BLaER1 (cell line): ENCODE data around the gene CH25H.

Experiments
- H3K27ac ChIP-seq: shearing (Covaris generic); formaldehyde crosslinking; 2 replicates; pipeline ENCODE4 v1.8.1; 2022
- H3K27me3 ChIP-seq: shearing (Covaris generic); formaldehyde crosslinking; 2 replicates; pipeline ENCODE4 v1.8.1; 2022
- H3K36me3 ChIP-seq: shearing (Covaris generic); formaldehyde crosslinking; 2 replicates; pipeline ENCODE4 v1.8.1; 2022
- H3K4me1 ChIP-seq: shearing (Covaris generic); formaldehyde crosslinking; 2 replicates; pipeline ENCODE4 v1.8.1; 2022
- H3K4me2 ChIP-seq: shearing (Covaris generic); formaldehyde crosslinking; 2 replicates; pipeline ENCODE4 v1.8.1; 2022
- H3K4me3 ChIP-seq: shearing (Covaris generic); formaldehyde crosslinking; 2 replicates; pipeline ENCODE4 v1.8.1; 2022
- H3K9ac ChIP-seq: shearing (Covaris generic); formaldehyde crosslinking; 2 replicates; pipeline ENCODE4 v1.8.1; 2022
- H3K9me3 ChIP-seq: shearing (Covaris generic); formaldehyde crosslinking; 2 replicates; pipeline ENCODE4 v1.8.1; 2022
- H4K20me1 ChIP-seq: shearing (Covaris generic); formaldehyde crosslinking; 2 replicates; pipeline ENCODE4 v1.8.1; 2022
- Cebpa-rat ChIP-seq: shearing (Covaris generic); IDR thresholded peaks from 2 replicates; pipeline ENCODE4 v1.8.1; 2022

The CH25H gene

DNA sequence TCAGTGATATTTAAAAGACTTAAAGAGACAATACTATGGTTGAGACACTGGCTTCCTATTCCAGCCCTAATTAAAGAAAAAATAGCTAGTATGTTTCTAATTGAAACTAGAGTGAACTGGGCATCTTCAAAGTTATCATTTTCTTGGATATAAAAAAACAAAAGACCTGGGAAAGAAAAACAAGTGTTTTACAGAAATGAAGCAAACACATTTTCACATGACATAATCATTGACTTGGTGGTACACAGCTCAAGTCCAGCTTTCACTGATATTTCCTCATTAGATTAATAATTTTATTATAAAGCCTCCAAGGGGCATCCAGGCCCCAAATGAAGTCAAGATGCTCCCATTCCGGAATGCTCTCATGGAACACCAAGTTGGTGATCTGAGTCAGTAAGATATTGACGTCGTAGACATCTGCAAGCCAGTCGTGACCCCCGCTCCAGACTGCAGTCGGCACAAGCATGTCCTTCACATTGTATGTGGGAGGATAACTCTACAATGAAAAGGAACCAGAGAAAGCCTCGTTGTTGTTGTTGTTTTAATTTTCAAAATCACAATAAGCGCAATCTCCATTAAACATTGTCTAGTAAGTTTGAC, 7.5 kb upstream of the CH25H start:
- Histone ChIP-seq H3K36me3 (peaks cover 9% of the 10 kb centered on the region), H3K27me3 (no peaks in the 10 kb centered on the region), H4K20me1 (no peaks in the 10 kb centered on the region), H3K9ac (no peak overlapping the region), H3K4me3 (no peak overlapping the region), H3K4me2 (no peak overlapping the region), H3K9me3 (no peaks in the 10 kb centered on the region), H3K4me1 (peaks cover 15% of the 10 kb centered on the region), H3K27ac (no peak overlapping the region)
- TF ChIP-seq Cebpa-rat = no peak

DNA sequence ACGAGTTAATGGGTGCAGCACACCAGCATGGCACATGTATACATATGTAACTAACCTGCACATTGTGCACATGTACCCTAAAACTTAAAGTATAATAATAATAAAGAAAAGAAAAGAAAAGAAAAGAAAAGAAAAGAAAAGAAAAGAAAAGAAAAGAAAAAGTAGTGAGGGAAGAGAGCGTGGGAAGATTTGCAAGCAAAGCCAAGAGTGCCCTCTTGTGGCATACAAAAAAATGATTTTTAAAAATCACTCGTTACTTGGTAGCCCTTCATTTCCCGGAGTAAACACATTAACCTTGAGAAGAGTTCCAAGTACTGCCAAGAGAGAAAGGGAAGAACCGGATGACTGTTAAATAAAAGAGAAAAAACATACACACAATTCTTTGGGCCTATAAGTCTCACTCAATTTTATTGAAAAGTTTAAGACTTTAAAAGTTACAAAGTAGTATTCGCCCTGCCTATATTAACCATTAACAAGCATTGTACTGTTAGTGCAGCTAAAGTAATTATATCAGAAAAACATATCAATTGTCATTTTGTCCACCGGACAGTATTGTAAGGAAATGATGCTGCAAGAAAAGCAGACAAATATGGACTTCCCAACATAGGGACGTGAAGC, 6.2 kb upstream of the CH25H start:
- Histone ChIP-seq H3K9ac (no peak overlapping the region), H3K4me3 (no peak overlapping the region), H4K20me1 (peaks cover 2% of the 10 kb centered on the region), H3K4me1 (peaks cover 28% of the 10 kb centered on the region), H3K4me2 (no peak overlapping the region), H3K27ac (no peak overlapping the region), H3K27me3 (peaks cover 5% of the 10 kb centered on the region), H3K36me3 (peaks cover 9% of the 10 kb centered on the region), H3K9me3 (no peaks in the 10 kb centered on the region)
- no peak for TF ChIP-seq Cebpa-rat

DNA sequence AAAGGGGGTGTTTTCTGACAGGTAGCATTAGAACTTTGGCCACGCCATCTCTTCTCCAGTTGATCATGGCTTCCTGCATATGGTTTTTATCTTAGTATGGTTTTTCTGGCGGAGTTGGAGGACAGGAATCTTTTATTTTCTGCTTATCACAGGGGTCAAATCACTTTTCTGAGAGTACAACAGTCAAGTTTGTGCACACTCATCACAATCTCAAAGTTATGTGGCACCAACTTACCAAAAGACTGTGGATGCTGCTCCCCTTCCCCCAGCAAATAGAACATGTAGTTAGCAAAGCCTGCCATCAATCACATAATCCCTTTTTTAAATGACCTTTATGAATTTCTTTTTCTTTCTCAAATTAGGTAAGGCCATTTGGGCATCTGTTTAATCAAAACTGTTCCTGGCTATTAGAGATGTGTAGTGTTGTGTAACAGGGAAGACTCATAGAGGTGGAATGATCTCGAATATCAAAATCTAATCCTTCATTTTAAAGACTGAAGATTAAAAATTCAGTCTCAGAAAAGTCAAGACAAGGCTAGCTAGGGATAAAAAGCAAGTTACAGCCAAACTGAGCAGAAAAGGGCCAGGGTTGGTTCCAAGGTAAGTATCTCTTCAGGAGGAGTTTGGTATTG, 3.8 kb upstream of the CH25H start:
- no peak overlapping the region for H3K4me2 ChIP-seq
- no peak overlapping the region for H3K27ac ChIP-seq
- peaks cover 29% of the 10 kb centered on the region for H3K27me3 ChIP-seq
- no peaks in the 10 kb centered on the region for H3K9me3 ChIP-seq
- H3K9ac ChIP-seq = no peak overlapping the region
- no peak for TF ChIP-seq Cebpa-rat
- peaks cover 23% of the 10 kb centered on the region for H4K20me1 ChIP-seq
- H3K4me1 ChIP-seq = peaks cover 43% of the 10 kb centered on the region
- peaks cover 9% of the 10 kb centered on the region for H3K36me3 ChIP-seq
- no peak overlapping the region for H3K4me3 ChIP-seq

DNA sequence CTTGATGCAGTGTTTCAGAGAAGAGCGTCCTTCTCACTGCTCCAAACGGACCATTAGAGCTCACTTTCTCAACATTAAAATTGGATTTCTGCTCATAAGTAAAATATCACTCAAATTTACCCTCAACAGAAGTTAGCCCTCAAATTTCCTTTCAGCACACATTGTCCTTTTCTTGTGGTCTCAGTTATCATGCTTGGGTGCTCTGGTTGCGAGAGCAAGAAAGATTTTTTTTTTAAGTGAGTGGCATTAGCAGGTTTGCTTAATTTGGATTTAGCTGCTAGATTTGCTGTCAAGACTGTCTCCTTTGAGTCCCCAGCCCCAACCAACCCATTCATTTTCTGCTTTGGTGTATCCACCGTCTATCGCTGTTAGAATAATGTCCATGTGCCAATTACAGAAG, 2.6 kb upstream of the CH25H start:
- H3K27ac ChIP-seq = no peak overlapping the region
- no peak overlapping the region for H3K4me3 ChIP-seq
- H3K9ac ChIP-seq = no peak overlapping the region
- no peaks in the 10 kb centered on the region for H3K36me3 ChIP-seq
- peak overlapping the region; percentile 74 for H3K4me2 ChIP-seq
- H3K9me3 ChIP-seq = no peaks in the 10 kb centered on the region
- H3K4me1 ChIP-seq = peaks cover 43% of the 10 kb centered on the region
- peaks cover 41% of the 10 kb centered on the region for H3K27me3 ChIP-seq
- TF ChIP-seq Cebpa-rat = no peak
- peaks cover 23% of the 10 kb centered on the region for H4K20me1 ChIP-seq

DNA sequence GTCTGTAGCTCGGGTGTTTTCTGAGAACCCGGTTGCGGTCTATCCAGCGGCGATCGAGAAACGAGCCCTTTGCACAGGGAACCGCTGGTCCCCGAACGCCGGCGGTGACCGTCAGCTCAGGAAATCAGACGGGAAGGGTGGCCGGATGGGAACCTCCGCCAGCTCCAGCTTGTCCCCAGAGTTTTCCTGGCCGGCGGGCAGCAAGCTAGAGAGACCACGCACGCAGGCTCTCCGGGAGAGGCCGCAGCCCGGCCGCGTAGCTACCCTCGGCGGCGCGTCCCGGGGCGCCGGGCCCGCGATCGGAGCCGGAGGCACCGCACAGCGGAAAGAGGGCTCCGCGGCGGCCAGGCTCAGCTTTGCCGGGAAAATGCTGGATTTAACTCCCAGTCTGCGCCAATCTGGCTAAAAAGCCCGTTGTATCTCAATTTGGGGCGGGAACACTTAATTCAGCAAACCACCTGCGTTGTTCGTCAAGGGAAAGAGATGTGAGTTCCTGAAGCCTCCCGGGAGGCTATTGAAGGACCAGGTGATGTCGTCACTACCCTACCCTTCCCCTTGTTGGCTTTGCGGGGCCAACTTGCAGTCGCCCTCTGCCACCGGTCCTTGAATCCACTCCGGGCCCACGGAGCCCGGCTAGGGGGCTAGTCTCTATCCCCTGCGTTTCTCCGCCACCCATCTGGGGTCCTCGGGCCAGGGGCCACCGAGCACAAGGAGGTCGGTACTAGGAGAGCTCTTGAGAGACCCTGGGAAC, 859 bp upstream of the CH25H start:
- no peaks in the 10 kb centered on the region for H3K9me3 ChIP-seq
- H3K4me1 ChIP-seq = peaks cover 43% of the 10 kb centered on the region
- 0 out of 2 replicates have a peak overlapping the region, but pooled peaks have one; percentile 52 for H3K9ac ChIP-seq
- no peaks in the 10 kb centered on the region for H3K36me3 ChIP-seq
- peak overlapping the region; percentile 64 for H3K4me3 ChIP-seq
- no peak overlapping the region for H3K27ac ChIP-seq
- peaks cover 45% of the 10 kb centered on the region for H3K27me3 ChIP-seq
- H4K20me1 ChIP-seq = peaks cover 23% of the 10 kb centered on the region
- peak overlapping the region; percentile 97 for H3K4me2 ChIP-seq
- TF ChIP-seq Cebpa-rat = no peak

DNA sequence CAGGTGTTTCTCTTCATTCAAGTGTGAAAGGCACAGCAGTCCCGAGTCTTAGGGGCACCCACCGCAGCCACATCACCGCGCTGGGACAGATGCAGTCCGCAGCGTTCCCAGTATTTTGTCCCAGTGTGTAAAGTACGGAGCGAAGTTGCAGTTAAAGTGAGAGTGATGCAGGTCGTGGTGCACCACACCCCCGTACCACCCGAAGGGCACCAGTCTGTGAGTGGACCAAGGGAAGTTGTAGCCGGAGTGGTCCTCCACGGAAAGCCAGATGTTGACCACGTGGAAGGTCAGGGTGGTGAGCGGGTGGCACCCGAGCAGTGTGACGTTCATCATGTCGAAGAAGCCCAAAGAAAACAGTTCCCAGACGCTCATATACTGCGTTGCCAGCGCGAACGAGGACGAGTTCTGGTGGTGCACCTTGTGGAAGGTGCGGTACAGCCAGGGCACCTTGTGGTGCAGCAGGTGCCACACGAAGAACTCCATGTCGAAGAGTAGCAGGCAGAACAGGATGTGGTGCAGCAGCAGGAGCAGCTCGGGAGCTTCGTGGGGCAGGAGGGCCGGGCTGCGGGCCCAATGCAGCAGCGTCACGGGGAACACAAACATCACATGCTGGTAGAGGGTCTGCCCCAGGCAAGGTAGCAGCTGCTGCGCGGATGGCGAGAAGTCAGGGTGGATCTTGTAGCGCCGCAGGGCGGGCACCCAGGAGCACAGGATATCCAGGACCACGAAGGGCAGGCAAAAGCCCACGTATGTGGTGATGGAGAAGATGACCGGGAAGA, 526 bp downstream of the CH25H start:
- Histone ChIP-seq H3K4me1 (peaks cover 43% of the 10 kb centered on the region), H3K4me2 (peak overlapping the region; percentile 97), H3K36me3 (no peaks in the 10 kb centered on the region), H3K9ac (no peak overlapping the region), H3K27me3 (peaks cover 45% of the 10 kb centered on the region), H3K4me3 (peak overlapping the region; percentile 64), H3K9me3 (no peaks in the 10 kb centered on the region), H4K20me1 (peaks cover 23% of the 10 kb centered on the region), H3K27ac (no peak overlapping the region)
- no peak for TF ChIP-seq Cebpa-rat

DNA sequence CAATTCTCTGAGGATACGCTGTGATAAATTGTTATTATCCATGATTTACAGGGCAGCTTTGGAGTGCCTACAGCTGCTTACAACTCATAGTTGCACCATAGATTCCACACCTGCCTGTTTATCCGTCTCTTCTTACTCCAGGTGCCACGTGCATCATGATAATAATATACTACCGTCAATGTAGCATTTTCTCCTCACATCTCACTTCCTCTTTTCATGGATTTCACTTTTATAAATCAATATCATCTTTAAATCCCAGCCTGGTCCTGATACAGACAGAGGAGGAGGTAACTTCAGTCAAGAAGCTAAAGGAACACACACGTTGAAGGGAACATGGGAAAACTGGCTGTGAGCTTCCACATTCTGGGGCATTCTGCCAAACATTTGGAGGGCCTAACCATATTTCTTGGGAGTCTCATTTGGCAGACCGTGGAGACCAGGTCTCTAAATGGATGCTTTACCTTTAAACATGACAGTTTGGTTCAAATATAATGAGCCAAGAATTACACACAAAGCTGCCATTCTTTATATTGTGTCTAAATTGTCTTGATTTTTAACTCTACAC, 2.4 kb downstream of the CH25H start:
- Histone ChIP-seq H3K4me2 (no peak overlapping the region), H3K27me3 (peaks cover 45% of the 10 kb centered on the region), H4K20me1 (peaks cover 23% of the 10 kb centered on the region), H3K9ac (no peak overlapping the region), H3K27ac (no peak overlapping the region), H3K9me3 (no peaks in the 10 kb centered on the region), H3K4me3 (no peak overlapping the region), H3K36me3 (no peaks in the 10 kb centered on the region), H3K4me1 (peaks cover 33% of the 10 kb centered on the region)
- no peak for TF ChIP-seq Cebpa-rat

DNA sequence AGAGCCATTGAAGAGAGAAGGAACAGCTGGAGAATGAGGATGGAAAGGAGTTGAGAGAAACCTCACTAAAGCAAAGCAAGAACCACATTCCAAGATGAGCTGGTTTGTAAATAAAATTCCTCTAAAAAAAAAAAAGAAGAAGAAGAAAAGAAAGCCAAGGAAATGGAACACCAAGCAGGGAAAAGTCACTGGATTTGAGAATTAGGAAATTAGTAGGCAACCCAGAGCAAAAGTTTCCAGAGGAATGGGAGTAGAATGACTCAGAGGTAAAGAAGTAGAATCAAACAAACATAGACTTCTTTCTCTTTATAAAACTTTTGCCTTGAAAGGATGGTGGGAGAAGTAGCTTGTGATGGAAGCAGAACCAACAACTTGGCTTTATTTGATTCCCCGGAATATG, 3.9 kb downstream of the CH25H start:
- peaks cover 19% of the 10 kb centered on the region for H3K4me1 ChIP-seq
- no peak overlapping the region for H3K4me3 ChIP-seq
- no peaks in the 10 kb centered on the region for H3K36me3 ChIP-seq
- H3K27ac ChIP-seq = no peak overlapping the region
- no peaks in the 10 kb centered on the region for H3K9me3 ChIP-seq
- peaks cover 39% of the 10 kb centered on the region for H3K27me3 ChIP-seq
- no peak overlapping the region for H3K4me2 ChIP-seq
- TF ChIP-seq Cebpa-rat = no peak
- no peak overlapping the region for H3K9ac ChIP-seq
- peaks cover 21% of the 10 kb centered on the region for H4K20me1 ChIP-seq

DNA sequence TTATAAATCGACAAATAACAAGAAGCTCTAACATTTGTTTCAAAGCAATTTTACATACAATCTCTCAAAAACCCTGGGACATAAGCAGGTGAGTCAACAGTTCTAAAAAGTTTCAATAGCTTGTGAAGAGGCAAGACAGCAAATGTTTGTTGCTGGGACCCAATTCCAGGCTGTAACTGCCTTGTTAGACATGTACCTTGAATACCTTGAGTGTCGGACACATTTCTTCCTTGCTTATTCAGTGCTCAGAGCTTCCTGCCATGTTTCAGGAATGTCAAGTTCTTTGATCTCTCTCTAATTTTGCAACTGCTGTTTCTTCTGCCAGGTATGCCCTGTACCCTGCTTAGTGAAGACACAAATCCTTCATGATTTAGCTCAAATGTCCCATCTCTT, 5.1 kb downstream of the CH25H start:
- no peak overlapping the region for H3K4me2 ChIP-seq
- H3K36me3 ChIP-seq = no peaks in the 10 kb centered on the region
- H3K27me3 ChIP-seq = peaks cover 27% of the 10 kb centered on the region
- no peak overlapping the region for H3K27ac ChIP-seq
- H3K4me3 ChIP-seq = no peak overlapping the region
- no peak for TF ChIP-seq Cebpa-rat
- H3K9ac ChIP-seq = no peak overlapping the region
- H4K20me1 ChIP-seq = peaks cover 9% of the 10 kb centered on the region
- no peaks in the 10 kb centered on the region for H3K9me3 ChIP-seq
- peaks cover 7% of the 10 kb centered on the region for H3K4me1 ChIP-seq
